Measurements from ENCODE around the gene TRIM39. TPM values are rescaled to one million over a fixed set of nuclear protein-coding genes. Genes with fewer than 3 reads are reported as not detected.
"Not testable (repeated sequence)": the region's sequence is repeated elsewhere in the genome, so short reads cannot be mapped to it uniquely, and the experiment has no call there.

TRIM39 gene
- total RNA-seq, 6 donors from 2014 or later, result 12.2 to 23.3 (median 16.2) TPM

DNA sequence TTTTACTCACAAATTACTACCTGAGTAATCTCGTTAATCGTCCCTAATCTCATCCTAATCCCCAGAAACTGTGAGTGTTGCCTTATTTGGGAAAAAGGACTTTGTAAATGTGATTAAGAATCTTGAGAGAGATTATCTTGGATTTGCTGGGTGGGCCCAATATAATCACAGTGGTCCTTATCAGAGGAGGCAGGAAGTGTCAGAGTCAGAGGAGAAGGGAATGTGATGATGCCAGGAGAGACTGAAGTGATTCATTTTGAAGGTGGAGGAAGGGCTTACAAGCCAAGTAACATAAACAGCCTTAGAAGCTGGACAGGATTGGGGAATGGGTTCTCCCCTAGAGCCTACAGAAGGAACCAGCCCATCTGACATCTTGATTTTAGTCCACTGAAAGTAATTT lies 34.9 kb downstream of the TRIM39 start:
- no peaks in the 10 kb centered on the region for H3K9me3 ChIP-seq
- no peak overlapping the region for H3K4me3 ChIP-seq
- H3K27me3 ChIP-seq, result peaks cover 0 to 15% (median 8%) of the 10 kb centered on the region in 4 donors
- ATAC-seq (ENCODE audit: low FRiP score in 2 of 2), result no peak
- peaks cover 4 to 10% (median 6%) of the 10 kb centered on the region in 4 donors for H3K4me1 ChIP-seq
- no peak for DNase-seq
- no peak overlapping the region for H3K27ac ChIP-seq
- 83 to 89% methylated on average over 2 of the region's 2 CpGs for WGBS, 2 donors
- H3K36me3 ChIP-seq, result no peaks in the 10 kb centered on the region
- no peak for TF ChIP-seq POLR2A (IDR thresholded peaks at IDR 0.05)
- TF ChIP-seq, protein P1, sequence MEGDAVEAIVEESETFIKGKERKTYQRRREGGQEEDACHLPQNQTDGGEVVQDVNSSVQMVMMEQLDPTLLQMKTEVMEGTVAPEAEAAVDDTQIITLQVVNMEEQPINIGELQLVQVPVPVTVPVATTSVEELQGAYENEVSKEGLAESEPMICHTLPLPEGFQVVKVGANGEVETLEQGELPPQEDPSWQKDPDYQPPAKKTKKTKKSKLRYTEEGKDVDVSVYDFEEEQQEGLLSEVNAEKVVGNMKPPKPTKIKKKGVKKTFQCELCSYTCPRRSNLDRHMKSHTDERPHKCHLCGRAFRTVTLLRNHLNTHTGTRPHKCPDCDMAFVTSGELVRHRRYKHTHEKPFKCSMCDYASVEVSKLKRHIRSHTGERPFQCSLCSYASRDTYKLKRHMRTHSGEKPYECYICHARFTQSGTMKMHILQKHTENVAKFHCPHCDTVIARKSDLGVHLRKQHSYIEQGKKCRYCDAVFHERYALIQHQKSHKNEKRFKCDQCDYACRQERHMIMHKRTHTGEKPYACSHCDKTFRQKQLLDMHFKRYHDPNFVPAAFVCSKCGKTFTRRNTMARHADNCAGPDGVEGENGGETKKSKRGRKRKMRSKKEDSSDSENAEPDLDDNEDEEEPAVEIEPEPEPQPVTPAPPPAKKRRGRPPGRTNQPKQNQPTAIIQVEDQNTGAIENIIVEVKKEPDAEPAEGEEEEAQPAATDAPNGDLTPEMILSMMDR (IDR thresholded peaks at IDR 0.05), result no peak
- no peak for TF ChIP-seq POLR2AphosphoS5 (IDR thresholded peaks at IDR 0.05)
- TF ChIP-seq EP300 (IDR thresholded peaks at IDR 0.05), result no peak

DNA sequence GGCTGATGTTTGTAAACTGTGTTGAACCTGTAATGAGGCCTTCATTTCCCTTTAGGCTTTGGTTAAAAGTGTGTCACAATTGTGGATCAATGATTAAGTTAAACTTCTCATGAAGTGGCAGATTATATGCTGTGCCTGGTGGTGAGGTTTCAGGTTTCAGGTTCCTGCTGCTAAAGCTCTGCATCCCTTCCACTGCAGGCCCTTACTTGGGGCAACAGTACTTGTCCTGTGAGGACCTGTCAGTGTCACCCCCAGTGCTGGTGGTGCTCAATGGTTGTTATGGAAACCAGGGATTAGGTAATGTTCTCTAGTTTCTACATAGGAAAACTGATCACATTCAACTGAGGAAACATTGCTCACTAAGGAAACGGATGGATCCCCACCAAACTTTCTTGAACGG lies 36.7 kb downstream of the TRIM39 start:
- 80 to 84% methylated on average over 2 of the region's 2 CpGs for WGBS, 2 donors
- Histone ChIP-seq H3K27ac (no peak overlapping the region), H3K36me3 (no peaks in the 10 kb centered on the region), H3K4me1 (no peaks in the 10 kb centered on the region), H3K27me3 (peaks cover 0 to 5% (median under 1%) of the 10 kb centered on the region in 4 donors), H3K4me3 (no peak overlapping the region), H3K9me3 (no peaks in the 10 kb centered on the region)
- no peak for ATAC-seq (ENCODE audit: low FRiP score in 2 of 2)
- DNase-seq, result no peak
- TF ChIP-seq POLR2AphosphoS5 (IDR thresholded peaks at IDR 0.05), result no peak

DNA sequence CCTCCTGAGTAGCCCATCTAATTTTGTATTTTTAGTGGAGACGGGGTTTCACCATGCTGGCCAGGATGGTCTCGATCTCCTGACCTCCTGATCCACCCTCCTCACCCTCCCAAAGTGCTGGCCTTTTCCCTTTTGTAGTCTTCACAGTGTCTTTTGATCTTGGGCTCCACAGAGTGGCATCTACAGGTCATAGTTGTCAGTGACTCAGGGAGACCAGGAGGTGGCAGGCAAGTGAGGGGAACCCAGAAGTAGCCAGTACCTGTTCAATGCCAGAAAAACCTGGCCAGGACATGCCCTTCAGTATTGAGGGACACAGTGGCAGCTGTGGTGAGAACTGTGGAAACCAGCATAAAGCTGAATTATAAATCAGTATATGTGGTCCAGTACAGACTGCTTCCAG lies 37.9 kb downstream of the TRIM39 start:
- no peaks in the 10 kb centered on the region for H3K27me3 ChIP-seq
- DNase-seq (no peak), ATAC-seq (ENCODE audit: low FRiP score in 2 of 2) (no peak)
- TF ChIP-seq, protein P1 (IDR thresholded peaks at IDR 0.05), result no peak
- TF ChIP-seq POLR2AphosphoS5 (IDR thresholded peaks at IDR 0.05), result no peak
- no peak for TF ChIP-seq POLR2A (IDR thresholded peaks at IDR 0.05)
- no peak for TF ChIP-seq EP300 (IDR thresholded peaks at IDR 0.05)
- no peak overlapping the region for H3K4me3 ChIP-seq
- H3K9me3 ChIP-seq, result no peaks in the 10 kb centered on the region
- 73 to 82% methylated on average over 2 of the region's 2 CpGs for WGBS, 2 donors
- no peaks in the 10 kb centered on the region for H3K4me1 ChIP-seq
- H3K36me3 ChIP-seq, result no peaks in the 10 kb centered on the region
- H3K27ac ChIP-seq, result no peak overlapping the region

DNA sequence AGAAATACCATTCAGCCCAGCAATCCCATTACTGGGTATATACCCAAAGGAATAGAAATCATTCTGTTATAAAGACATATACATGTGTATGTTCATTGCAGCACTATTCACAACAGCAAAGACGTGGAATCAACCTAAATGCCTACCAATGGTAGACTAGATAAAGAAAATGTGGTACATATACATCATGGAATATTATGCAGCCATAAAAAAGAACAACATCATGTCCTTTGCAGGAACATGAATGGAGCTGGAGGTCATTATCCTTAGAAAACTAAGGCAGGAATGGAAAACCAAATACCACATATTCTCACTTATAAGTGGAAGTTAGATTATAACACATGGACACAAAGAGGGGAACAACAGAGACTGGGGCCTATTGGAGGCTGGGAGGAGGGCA lies 42.6 kb downstream of the TRIM39 start:
- not testable (repeated sequence) for H3K27me3 ChIP-seq; ATAC-seq (ENCODE audit: low FRiP score in 2 of 2); DNase-seq; H3K27ac ChIP-seq; H3K9me3 ChIP-seq; H3K4me1 ChIP-seq; H3K36me3 ChIP-seq; H3K4me3 ChIP-seq
- 22 to 35% methylated on average over 1 of the region's 1 CpG for WGBS, 2 donors

DNA sequence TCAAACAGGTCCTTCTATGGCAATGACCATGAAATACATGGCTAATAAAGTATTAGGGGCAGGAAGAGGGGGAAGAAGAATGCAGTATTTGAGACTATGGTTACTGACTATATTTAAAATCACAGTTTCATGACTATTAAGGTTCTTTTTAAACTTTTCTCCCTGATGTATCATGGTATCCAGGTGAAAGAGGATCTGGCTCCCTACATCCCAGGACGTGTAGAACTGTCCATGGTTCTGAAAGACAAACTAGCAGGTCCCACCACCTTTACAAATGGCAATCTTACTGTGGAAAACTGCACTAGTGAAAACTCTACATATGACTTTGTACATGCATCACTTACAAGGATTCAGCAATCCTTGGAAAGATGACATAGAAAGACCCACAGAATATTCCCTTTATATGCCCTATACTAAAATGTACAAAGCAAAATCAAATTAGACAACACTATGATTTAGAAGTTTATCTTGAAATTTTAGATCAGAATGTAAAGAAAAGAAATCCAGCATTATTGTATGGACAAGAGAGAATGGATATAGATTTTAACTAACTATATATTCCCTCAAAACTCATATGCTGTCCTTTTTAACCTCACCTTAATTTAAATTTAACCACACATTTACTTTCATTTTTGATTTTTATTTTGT lies 51.7 kb downstream of the TRIM39 start:
- Histone ChIP-seq H3K27ac (no peak overlapping the region), H3K4me3 (no peak overlapping the region), H3K36me3 (no peaks in the 10 kb centered on the region), H3K27me3 (no peaks in the 10 kb centered on the region), H3K4me1 (no peaks in the 10 kb centered on the region), H3K9me3 (no peaks in the 10 kb centered on the region)
- ATAC-seq (ENCODE audit: low FRiP score in 2 of 2) (no peak), DNase-seq (no peak)
- TF ChIP-seq POLR2AphosphoS5 (IDR thresholded peaks at IDR 0.05), result no peak
- WGBS, 2 donors, result 0% methylated on average over 1 of the region's 1 CpG

DNA sequence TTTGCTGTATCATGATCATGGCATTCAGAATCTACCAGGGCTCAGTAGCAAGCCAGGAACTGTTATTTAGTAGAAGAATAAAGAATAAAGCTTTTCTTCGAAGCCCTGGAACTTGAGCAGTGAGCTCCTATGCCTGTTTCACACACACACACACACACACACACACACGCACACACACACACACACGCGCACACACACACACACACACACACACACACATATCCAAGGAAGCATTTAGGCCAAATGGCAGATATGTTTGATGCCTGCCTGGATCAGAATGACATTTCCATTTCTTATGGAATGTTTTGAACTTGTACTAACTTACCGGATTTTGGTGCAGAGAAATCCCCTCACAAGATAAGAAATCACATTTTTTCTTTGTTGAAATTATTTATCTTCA lies 53.7 kb downstream of the TRIM39 start:
- no peaks in the 10 kb centered on the region for H3K9me3 ChIP-seq
- ATAC-seq (ENCODE audit: low FRiP score in 2 of 2) (no peak), DNase-seq (no peak)
- no peak overlapping the region for H3K4me3 ChIP-seq
- no peaks in the 10 kb centered on the region for H3K4me1 ChIP-seq
- 24 to 32% methylated on average over 4 to 5 of the region's 5 CpGs for WGBS, 2 donors
- no peak for TF ChIP-seq EP300 (IDR thresholded peaks at IDR 0.05)
- TF ChIP-seq POLR2AphosphoS5 (IDR thresholded peaks at IDR 0.05), result no peak
- TF ChIP-seq, protein P1 (IDR thresholded peaks at IDR 0.05), result no peak
- TF ChIP-seq POLR2A (IDR thresholded peaks at IDR 0.05), result no peak
- no peaks in the 10 kb centered on the region for H3K36me3 ChIP-seq
- H3K27me3 ChIP-seq, result peaks cover 0 to 2% (median 0%) of the 10 kb centered on the region in 4 donors
- H3K27ac ChIP-seq, result no peak overlapping the region
